Measurements from ENCODE around the gene IFNK.

- no peak for TF ChIP-seq CTCF (IDR thresholded peaks at IDR 0.05)
- no peak for TF ChIP-seq POLR2A (IDR thresholded peaks at IDR 0.05)
Observed at GRCh38 chr9:27540502-27540901, 16.4 kb downstream of the IFNK start.
